ENCODE data around the gene MCC.
"Not testable (repeated sequence)": the region's sequence is repeated elsewhere in the genome, so short reads cannot be mapped to it uniquely, and the experiment has no call there.

Gene MCC

GRCh38 chr5:113490317-113490716, 2.1 kb upstream of the MCC start:
- no peak for DNase-seq (ENCODE audit: low read depth)

DNA sequence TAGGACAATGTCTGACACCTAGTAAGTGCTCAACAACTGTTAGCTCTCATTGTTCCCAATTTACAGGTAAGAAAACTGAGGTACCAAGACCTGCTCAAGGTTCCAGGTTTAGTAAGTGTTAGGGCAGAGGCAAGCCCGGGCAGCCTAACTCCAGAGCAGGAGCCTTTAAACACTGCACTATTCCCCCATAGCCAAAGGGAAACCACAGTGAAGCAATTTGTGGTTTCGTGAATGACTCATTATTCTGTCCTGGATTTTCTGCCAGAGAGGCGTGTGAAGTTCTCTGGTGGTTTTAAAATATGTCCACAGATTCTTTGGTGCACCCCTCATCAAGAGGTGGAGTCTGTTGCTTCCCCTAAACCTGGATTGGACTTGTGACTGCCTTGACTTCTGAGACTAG, 1.0 kb upstream of the MCC start:
- DNase-seq (ENCODE audit: low read depth), result no peak

- no peak for DNase-seq (ENCODE audit: low read depth)
Observed at GRCh38 chr5:113488645-113489184, 462 bp upstream of the MCC start.

- DNase-seq (ENCODE audit: low read depth), result no peak
Observed at GRCh38 chr5:113487416-113487780, 855 bp downstream of the MCC start.

- DNase-seq (ENCODE audit: low read depth), result no peak
Observed at GRCh38 chr5:113480243-113480642, 8.0 kb downstream of the MCC start.

DNA sequence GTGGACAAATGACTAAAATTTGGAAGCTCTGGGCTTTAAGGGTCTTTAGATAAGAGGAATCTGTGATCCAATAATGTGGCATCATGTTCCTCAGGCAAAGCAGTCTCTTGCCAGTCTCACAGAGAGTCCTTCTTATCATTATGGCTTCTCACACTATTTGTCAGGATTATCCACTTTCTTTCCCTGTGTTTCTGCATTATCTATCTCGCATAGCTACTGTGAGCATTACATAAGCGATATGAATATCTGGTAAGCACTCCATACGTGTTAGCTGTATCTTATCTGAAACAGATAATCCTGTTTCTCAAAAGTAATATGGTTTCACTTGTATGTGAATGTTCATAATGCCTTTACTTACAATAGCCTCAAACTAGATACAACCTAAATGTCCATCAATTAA, 9.6 kb downstream of the MCC start:
- DNase-seq (ENCODE audit: low read depth), result no peak

GRCh38 chr5:113474100-113474728, 14.0 kb downstream of the MCC start:
- DNase-seq (ENCODE audit: low read depth), result no peak

DNA sequence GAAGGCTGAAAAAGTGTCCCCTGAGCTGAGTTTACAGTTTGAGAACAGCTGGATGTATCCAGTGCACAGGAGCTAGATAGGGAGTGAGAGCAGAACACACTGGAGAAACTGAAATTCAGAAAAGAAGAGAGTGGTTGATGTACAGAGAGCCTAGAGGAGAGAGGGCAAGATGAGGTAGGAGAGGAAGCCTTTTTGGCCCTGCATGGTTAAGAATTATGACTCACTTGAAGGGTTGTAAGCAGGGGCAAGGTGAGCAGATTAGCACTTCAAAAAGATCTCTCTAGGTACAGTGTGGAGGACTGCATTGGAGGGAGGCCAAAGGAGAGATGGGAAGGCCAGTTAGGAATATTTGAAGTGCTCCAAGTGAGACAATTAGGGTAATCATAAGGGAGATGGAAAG, 25.2 kb downstream of the MCC start:
- DNase-seq (ENCODE audit: low read depth), result no peak

GRCh38 chr5:113457106-113457505, 31.1 kb downstream of the MCC start:
- not testable (repeated sequence) for DNase-seq (ENCODE audit: low read depth)

DNA sequence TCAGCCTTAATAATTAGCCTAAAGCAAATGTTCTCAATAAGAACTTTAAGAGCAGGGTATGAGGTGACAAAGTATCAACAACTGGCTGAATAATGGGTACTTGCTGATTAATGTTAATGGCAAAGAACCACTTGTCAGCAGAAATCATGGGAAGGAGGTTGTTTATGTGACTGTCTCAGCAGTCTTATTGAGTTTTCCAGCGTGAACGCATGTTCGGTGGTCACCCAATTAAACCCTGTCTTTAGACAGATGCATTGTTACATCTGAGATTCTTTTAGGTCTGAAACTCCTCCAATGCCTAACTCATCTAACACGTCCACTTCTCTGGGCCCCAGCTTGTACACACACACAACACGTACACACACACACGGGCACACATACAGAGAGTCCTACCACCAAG, 35.3 kb downstream of the MCC start:
- no peak for DNase-seq (ENCODE audit: low read depth)

DNA sequence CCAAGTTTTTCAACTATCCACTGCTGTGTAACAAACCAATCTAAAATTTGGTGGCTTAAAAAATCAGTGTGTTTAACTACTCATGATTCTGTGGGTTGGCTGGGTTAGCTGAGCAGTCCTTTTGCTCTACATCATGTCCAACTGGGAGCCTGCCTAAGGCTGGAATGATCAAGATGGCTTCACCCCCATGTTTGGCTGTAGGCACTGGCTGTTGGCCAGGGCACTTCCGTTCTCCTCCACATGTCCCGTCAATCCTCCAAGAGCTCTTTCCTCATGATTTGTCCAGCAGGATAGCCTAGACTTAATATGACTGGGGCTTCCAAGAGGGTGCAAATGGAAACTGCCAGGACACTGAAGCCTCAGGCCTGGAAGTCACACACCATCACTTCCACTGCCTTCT, 36.5 kb downstream of the MCC start:
- no peak for DNase-seq (ENCODE audit: low read depth)

DNA sequence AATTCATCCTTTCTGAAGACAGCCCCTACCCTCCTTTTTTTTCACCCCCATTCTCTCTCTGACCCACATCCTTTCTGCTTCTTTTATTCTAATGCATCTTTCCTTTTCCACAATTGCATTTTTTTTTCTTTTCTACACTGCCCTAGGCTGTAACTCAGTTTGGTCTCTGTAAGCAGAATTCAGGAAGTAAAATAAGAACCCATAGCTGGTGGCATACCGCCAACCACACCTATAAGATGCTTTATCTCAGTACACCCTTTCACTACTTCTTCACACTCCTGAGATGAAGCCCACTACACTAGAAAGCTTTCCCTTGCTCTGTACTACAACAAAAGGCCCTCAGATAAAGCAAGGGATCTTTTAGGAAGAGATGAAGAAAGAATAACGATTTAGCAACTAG, 37.3 kb downstream of the MCC start:
- DNase-seq (ENCODE audit: low read depth), result no peak

GRCh38 chr5:113450462-113450861, 37.8 kb downstream of the MCC start:
- no peak for DNase-seq (ENCODE audit: low read depth)

- DNase-seq (ENCODE audit: low read depth), result no peak
Observed at GRCh38 chr5:113448252-113448651, 40.0 kb downstream of the MCC start.

- no peak for DNase-seq (ENCODE audit: low read depth)
Observed at GRCh38 chr5:113447498-113448050, 40.7 kb downstream of the MCC start.

DNA sequence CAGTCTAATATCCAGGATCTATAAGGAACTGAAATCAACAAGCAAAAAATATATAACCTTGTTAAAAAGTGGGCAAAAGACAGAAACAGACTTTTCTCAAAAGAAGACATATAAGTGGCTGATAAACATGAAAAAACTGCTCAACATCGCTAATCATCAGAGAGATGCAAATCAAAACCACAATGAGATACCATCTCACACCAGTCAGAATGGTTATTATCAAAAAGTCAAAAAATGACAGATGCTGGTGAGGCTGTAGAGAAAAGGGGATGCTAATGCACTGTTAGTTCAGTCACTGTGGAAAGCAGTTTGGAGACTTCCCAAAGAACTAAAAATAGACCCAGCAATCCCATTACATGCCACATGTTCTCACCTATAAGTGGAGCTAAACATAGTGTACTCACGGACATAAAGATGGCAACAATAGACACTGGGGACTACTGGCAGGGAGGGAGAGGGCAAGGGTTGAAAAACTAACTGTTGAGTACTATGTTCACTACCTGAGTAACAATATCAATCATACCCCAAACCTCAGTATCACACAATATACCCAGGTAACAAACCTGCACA, 41.8 kb downstream of the MCC start:
- DNase-seq (ENCODE audit: low read depth), result no peak

- DNase-seq (ENCODE audit: low read depth), result no peak
Observed at GRCh38 chr5:113437111-113437510, 51.1 kb downstream of the MCC start.

DNA sequence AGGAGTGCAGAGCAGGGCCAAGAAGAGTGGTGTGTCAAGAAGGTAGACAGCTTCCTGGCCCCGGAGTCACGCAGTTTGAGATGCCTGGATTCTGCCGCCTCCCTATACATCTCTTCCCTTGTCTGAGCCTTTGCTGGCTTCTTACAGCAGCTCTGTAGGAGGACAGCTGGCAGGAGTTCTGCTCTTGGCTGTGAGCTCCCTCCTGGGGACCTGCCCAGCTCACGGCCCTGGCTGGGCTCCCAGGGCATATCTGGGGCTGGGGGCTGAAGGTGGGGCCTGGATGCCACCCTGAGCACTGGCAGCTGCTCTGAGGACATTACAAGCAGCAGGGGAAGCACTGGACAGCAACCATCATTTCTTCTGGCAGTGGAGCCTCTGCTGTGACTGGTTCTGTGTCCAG, 52.7 kb downstream of the MCC start:
- no peak for DNase-seq (ENCODE audit: low read depth)

GRCh38 chr5:113434889-113435288, 53.4 kb downstream of the MCC start, which contains the start of gene TSSK1B:
Gene TSSK1B (minus strand): TSS chr5:113434989. CDS start chr5:113434839, 150 bp downstream.
- no peak for DNase-seq (ENCODE audit: low read depth)

GRCh38 chr5:113433862-113434612, 54.2 kb downstream of the MCC start:
- no peak for DNase-seq (ENCODE audit: low read depth)

- no peak for DNase-seq (ENCODE audit: low read depth)
Observed at GRCh38 chr5:113433071-113433470, 55.2 kb downstream of the MCC start.

DNA sequence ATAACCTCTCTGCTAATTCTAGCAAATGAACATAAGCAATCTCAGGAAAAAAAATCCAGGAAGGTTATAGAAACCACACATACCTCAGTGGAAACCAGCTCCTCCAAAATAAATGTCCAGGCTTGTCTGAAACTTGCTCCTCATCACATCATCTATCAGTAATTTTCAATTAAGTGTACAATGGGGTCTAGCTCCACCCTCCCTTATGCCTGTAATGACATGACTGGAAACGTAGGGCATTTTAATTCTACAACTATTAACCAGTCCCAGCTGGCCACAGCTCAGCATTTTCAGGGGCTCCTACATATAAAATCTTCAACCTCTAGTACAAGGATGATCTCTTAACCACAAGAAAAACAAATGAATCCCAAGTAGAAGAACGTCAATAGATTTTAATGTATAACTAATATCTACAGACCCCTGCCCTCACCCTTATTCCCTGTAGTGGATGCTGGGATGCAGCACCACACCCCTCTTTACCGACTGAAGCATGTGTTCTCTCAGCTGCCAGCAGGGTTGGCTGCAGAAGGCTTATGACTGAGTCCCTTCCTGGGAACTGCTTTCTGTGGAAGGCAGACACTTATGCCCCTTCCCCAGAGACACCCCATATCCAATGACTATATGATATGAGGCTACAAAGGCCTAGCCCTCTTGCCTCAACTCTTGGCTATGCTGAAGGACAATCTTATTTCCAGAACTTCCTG, 60.2 kb downstream of the MCC start:
- DNase-seq (ENCODE audit: low read depth), result no peak

Data from stimulated activated CD8-positive, alpha-beta memory T cell treated with anti-CD3 and anti-CD28 coated beads, Interleukin-15, amount 100 ng/mL, for 1 hour (primary cell).